Measurements from ENCODE around the gene COMMD2. TPM values are rescaled to one million over a fixed set of nuclear protein-coding genes. Genes with fewer than 3 reads are reported as not detected.

Gene COMMD2
- total and polyA plus RNA-seq, 7 experiments from 2014 or later = 29.9 to 77.5 (median 39.6) TPM

- ATAC-seq (no peak), DNase-seq (peak in 2 of 9 donors; percentile 3 to 5)
- peaks cover 14 to 31% (median 28%) of the 10 kb centered on the region in 5 donors for H3K36me3 Mint-ChIP-seq
- Histone ChIP-seq H3K4me1 (ENCODE audit: control insufficient read depth in 2 of 2, insufficient read depth in 2 of 2, low read length in 2 of 2) (peaks cover 9 to 20% of the 10 kb centered on the region in 2 donors), H3K4me3 (ENCODE audit: low read length) (peak overlapping the region; percentile 81), H3K27me3 (ENCODE audit: control insufficient read depth in 2 of 2, insufficient read depth in 2 of 2, low read length in 2 of 2) (no peaks in the 10 kb centered on the region), H3K36me3 (ENCODE audit: control insufficient read depth in 2 of 3, insufficient read depth in 3 of 3, low read length in 3 of 3) (peaks cover 0 to 23% (median 0%) of the 10 kb centered on the region in 3 experiments), H3K27ac (ENCODE audit: low read depth, low read length) (peak overlapping the region; percentile 73), H3K9me3 (ENCODE audit: control insufficient read depth in 2 of 3, low read length in 3 of 3) (no peaks in the 10 kb centered on the region)
- H3K4me3 Mint-ChIP-seq = peak overlapping the region; percentile 94 to 98 (median 96)
- intact Hi-C loops (cut with micrococcal nuclease) = loop anchor here in 1 of 2 donors (5.0 kb wide), 2 partner anchors 759 to 1011 kb away; partner anchors contain the start of genes GYG1 and SIAH2
- peaks cover 0 to 2% (median 0%) of the 10 kb centered on the region in 5 donors for H3K27me3 Mint-ChIP-seq
- ChIA-PET CTCF (interaction anchor here (0.6 to 2.2 kb wide), 6 partner anchors 20 to 643 kb away, joined by 3 to 10 read pairs (median 4); no protein-coding TSS in a partner anchor), POLR2A (interaction anchor here (0.9 to 2.2 kb wide), 6 partner anchors 12 to 1011 kb away, joined by 3 to 20 read pairs (median 4); partner anchors contain the start of genes RNF13 and SIAH2)
- H3K9me3 Mint-ChIP-seq = peaks cover 0 to 2% (median 0%) of the 10 kb centered on the region in 11 donors
- peaks cover 12 to 59% (median 36%) of the 10 kb centered on the region in 7 donors for H3K4me1 Mint-ChIP-seq
- H3K27ac Mint-ChIP-seq = peak overlapping the region in 8 of 9 donors; percentile 93 to 97 (median 96)
Measured at GRCh38 chr3:149751551-149751950, 738 bp downstream of the COMMD2 start.

- Histone ChIP-seq H3K27me3 (ENCODE audit: control insufficient read depth in 2 of 2, insufficient read depth in 2 of 2, low read length in 2 of 2) (no peaks in the 10 kb centered on the region), H3K27ac (ENCODE audit: low read depth, low read length) (no peak overlapping the region), H3K36me3 (ENCODE audit: control insufficient read depth in 2 of 3, insufficient read depth in 3 of 3, low read length in 3 of 3) (peaks cover 3 to 37% (median 22%) of the 10 kb centered on the region in 3 experiments), H3K4me1 (ENCODE audit: control insufficient read depth in 2 of 2, insufficient read depth in 2 of 2, low read length in 2 of 2) (no peaks in the 10 kb centered on the region), H3K4me3 (ENCODE audit: low read length) (no peak overlapping the region), H3K9me3 (ENCODE audit: control insufficient read depth in 2 of 3, low read length in 3 of 3) (no peaks in the 10 kb centered on the region)
- ATAC-seq = no peak
- Mint-ChIP-seq H3K27me3 (no peaks in the 10 kb centered on the region), H3K4me1 (peaks cover 0 to 53% (median 19%) of the 10 kb centered on the region in 7 donors), H3K36me3 (peaks cover 20 to 55% (median 34%) of the 10 kb centered on the region in 5 donors), H3K9me3 (peaks cover 0 to 2% (median 0%) of the 10 kb centered on the region in 11 donors), H3K4me3 (no peak overlapping the region), H3K27ac (peak overlapping the region in 1 of 9 donors; percentile 3)
- ChIA-PET POLR2A (no interaction called here), CTCF (interaction anchor here (1.1 kb wide), 1 partner anchor 63 kb away, joined by 3 read pairs; no protein-coding TSS in a partner anchor)
- DNase-seq = no peak
- intact Hi-C loops (cut with micrococcal nuclease) = no loop called here
Measured at GRCh38 chr3:149744606-149745005, 7.7 kb downstream of the COMMD2 start.

- Histone ChIP-seq H3K27ac (ENCODE audit: low read depth, low read length) (no peak overlapping the region), H3K4me3 (ENCODE audit: low read length) (no peak overlapping the region), H3K9me3 (ENCODE audit: control insufficient read depth in 2 of 3, low read length in 3 of 3) (no peaks in the 10 kb centered on the region), H3K27me3 (ENCODE audit: control insufficient read depth in 2 of 2, insufficient read depth in 2 of 2, low read length in 2 of 2) (no peaks in the 10 kb centered on the region), H3K4me1 (ENCODE audit: control insufficient read depth in 2 of 2, insufficient read depth in 2 of 2, low read length in 2 of 2) (no peaks in the 10 kb centered on the region), H3K36me3 (ENCODE audit: control insufficient read depth in 2 of 3, insufficient read depth in 3 of 3, low read length in 3 of 3) (peaks cover 3 to 37% (median 22%) of the 10 kb centered on the region in 3 experiments)
- no peak for DNase-seq
- intact Hi-C loops (cut with micrococcal nuclease) = no loop called here
- H3K27me3 Mint-ChIP-seq = no peaks in the 10 kb centered on the region
- H3K27ac Mint-ChIP-seq = no peak overlapping the region
- peaks cover 0 to 49% (median 19%) of the 10 kb centered on the region in 7 donors for H3K4me1 Mint-ChIP-seq
- H3K36me3 Mint-ChIP-seq = peaks cover 22 to 53% (median 34%) of the 10 kb centered on the region in 5 donors
- H3K4me3 Mint-ChIP-seq = no peak overlapping the region
- ChIA-PET POLR2A (no interaction called here), CTCF (interaction anchor here (1.1 kb wide), 1 partner anchor 64 kb away, joined by 3 read pairs; no protein-coding TSS in a partner anchor)
- peaks cover 0 to 2% (median 0%) of the 10 kb centered on the region in 11 donors for H3K9me3 Mint-ChIP-seq
- ATAC-seq = no peak
Measured at GRCh38 chr3:149744151-149744550, 8.1 kb downstream of the COMMD2 start.

- Mint-ChIP-seq H3K36me3 (peaks cover 6 to 20% (median 10%) of the 10 kb centered on the region in 5 donors), H3K27me3 (no peaks in the 10 kb centered on the region), H3K9me3 (peaks cover 0 to 1% (median 0%) of the 10 kb centered on the region in 11 donors), H3K4me1 (peaks cover 0 to 19% (median 4%) of the 10 kb centered on the region in 7 donors), H3K4me3 (no peak overlapping the region), H3K27ac (no peak overlapping the region)
- Histone ChIP-seq H3K9me3 (ENCODE audit: control insufficient read depth in 2 of 3, low read length in 3 of 3) (no peaks in the 10 kb centered on the region), H3K27ac (ENCODE audit: low read depth, low read length) (no peak overlapping the region), H3K4me1 (ENCODE audit: control insufficient read depth in 2 of 2, insufficient read depth in 2 of 2, low read length in 2 of 2) (no peaks in the 10 kb centered on the region), H3K27me3 (ENCODE audit: control insufficient read depth in 2 of 2, insufficient read depth in 2 of 2, low read length in 2 of 2) (no peaks in the 10 kb centered on the region), H3K36me3 (ENCODE audit: control insufficient read depth in 2 of 3, insufficient read depth in 3 of 3, low read length in 3 of 3) (peaks cover 3 to 22% (median 12%) of the 10 kb centered on the region in 3 experiments), H3K4me3 (ENCODE audit: low read length) (no peak overlapping the region)
- POLR2A ChIA-PET = interaction anchor here (0.7 to 1.5 kb wide), 2 partner anchors 12 to 15 kb away, joined by 3 to 4 read pairs; no protein-coding TSS in a partner anchor
- ATAC-seq (no peak), DNase-seq (no peak)
- intact Hi-C loops (cut with micrococcal nuclease) = no loop called here
- CTCF ChIA-PET = no interaction called here
Measured at GRCh38 chr3:149739396-149739795, 12.9 kb downstream of the COMMD2 start.

GRCh38 chr3:149738876-149739275 is 13.4 kb downstream of the COMMD2 start:
- CTCF ChIA-PET = no interaction called here
- no peaks in the 10 kb centered on the region for H3K4me1 ChIP-seq (ENCODE audit: control insufficient read depth in 2 of 2, insufficient read depth in 2 of 2, low read length in 2 of 2)
- no peak overlapping the region for H3K4me3 Mint-ChIP-seq
- H3K27me3 Mint-ChIP-seq = no peaks in the 10 kb centered on the region
- H3K9me3 ChIP-seq (ENCODE audit: control insufficient read depth in 2 of 3, low read length in 3 of 3) = no peaks in the 10 kb centered on the region
- H3K27ac ChIP-seq (ENCODE audit: low read depth, low read length) = no peak overlapping the region
- H3K36me3 Mint-ChIP-seq = peaks cover 6 to 21% (median 10%) of the 10 kb centered on the region in 5 donors
- H3K27ac Mint-ChIP-seq = no peak overlapping the region
- intact Hi-C loops (cut with micrococcal nuclease) = no loop called here
- no peak for ATAC-seq
- DNase-seq = no peak
- H3K27me3 ChIP-seq (ENCODE audit: control insufficient read depth in 2 of 2, insufficient read depth in 2 of 2, low read length in 2 of 2) = no peaks in the 10 kb centered on the region
- peaks cover 0 to 14% (median 0%) of the 10 kb centered on the region in 7 donors for H3K4me1 Mint-ChIP-seq
- peaks cover 0 to 1% (median 0%) of the 10 kb centered on the region in 11 donors for H3K9me3 Mint-ChIP-seq
- H3K4me3 ChIP-seq (ENCODE audit: low read length) = no peak overlapping the region
- POLR2A ChIA-PET = interaction anchor here (0.7 to 1.5 kb wide), 2 partner anchors 12 to 15 kb away, joined by 3 to 4 read pairs; no protein-coding TSS in a partner anchor
- peaks cover 3 to 18% (median 8%) of the 10 kb centered on the region in 3 experiments for H3K36me3 ChIP-seq (ENCODE audit: control insufficient read depth in 2 of 3, insufficient read depth in 3 of 3, low read length in 3 of 3)

GRCh38 chr3:149736953-149737205 is 15.4 kb downstream of the COMMD2 start:
- CTCF ChIA-PET = no interaction called here
- ATAC-seq = no peak

More at GRCh38 chr3:149736953-149737205, 15.4 kb downstream of the COMMD2 start:
- intact Hi-C loops (cut with micrococcal nuclease) = no loop called here
- Histone ChIP-seq H3K36me3 (ENCODE audit: control insufficient read depth in 2 of 3, insufficient read depth in 3 of 3, low read length in 3 of 3) (peaks cover 3 to 8% (median 6%) of the 10 kb centered on the region in 3 experiments), H3K27me3 (ENCODE audit: control insufficient read depth in 2 of 2, insufficient read depth in 2 of 2, low read length in 2 of 2) (no peaks in the 10 kb centered on the region), H3K9me3 (ENCODE audit: control insufficient read depth in 2 of 3, low read length in 3 of 3) (no peaks in the 10 kb centered on the region), H3K27ac (ENCODE audit: low read depth, low read length) (no peak overlapping the region), H3K4me1 (ENCODE audit: control insufficient read depth in 2 of 2, insufficient read depth in 2 of 2, low read length in 2 of 2) (no peaks in the 10 kb centered on the region), H3K4me3 (ENCODE audit: low read length) (no peak overlapping the region)
- POLR2A ChIA-PET = no interaction called here
- H3K36me3 Mint-ChIP-seq = peaks cover 6 to 26% (median 10%) of the 10 kb centered on the region in 5 donors
- DNase-seq = no peak
- no peak overlapping the region for H3K27ac Mint-ChIP-seq
- no peak overlapping the region for H3K4me3 Mint-ChIP-seq
- no peaks in the 10 kb centered on the region for H3K27me3 Mint-ChIP-seq
- H3K9me3 Mint-ChIP-seq = peaks cover 0 to 1% (median 0%) of the 10 kb centered on the region in 11 donors
- peaks cover 0 to 7% (median 0%) of the 10 kb centered on the region in 7 donors for H3K4me1 Mint-ChIP-seq
